ENCODE data around the gene FRY.
A peak's percentile ranks its signal among the peaks of the same experiment; 100 is the strongest.
"Not testable (repeated sequence)": the region's sequence is repeated elsewhere in the genome, so short reads cannot be mapped to it uniquely, and the experiment has no call there.

FRY gene

DNA sequence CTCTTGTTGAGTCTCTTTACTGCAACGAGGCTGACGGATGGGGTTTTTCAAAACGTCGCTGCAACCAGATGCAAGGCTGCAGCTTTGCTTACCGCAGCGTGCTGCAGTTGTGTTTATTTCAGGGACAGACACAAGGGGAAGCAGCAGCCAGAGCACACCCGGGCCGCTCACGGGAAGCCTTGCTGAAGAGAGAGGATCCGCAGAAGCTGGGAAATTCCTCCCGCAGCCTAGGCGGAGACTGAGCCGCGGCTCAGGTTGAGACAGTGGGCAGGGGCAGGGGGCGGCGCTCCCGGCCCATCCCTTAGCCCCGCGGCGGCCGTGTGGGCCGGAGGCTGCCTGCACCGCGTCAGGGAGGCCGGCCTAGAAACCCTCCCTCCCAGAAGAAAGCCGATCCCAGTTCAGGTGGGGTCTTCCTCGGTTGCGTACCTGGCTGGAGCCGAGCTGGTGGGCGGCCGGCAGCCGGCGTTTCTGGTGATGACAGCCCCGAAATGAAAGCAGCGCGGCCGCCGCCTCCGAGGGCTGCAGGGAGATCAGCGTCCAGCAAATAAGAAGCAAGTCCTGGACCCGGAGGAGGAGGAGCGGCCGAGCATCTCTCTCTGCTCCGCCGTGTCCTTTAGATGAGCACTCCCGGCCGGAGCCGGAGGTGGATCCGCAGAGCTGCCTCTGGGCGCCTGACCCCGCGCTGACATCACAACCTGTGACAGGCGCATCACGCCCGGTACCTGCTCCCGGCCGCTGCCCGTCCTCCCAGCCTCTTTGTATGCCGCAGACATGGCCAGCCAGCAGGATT lies at the start of gene FRY:
Gene FRY, plus strand, starts transcription at position 750 of the 790 bp plus-strand sequence. Its CDS starts 22 bp downstream, at position 772.
- Histone ChIP-seq H3K4me3 (ENCODE audit: low read length) (peak within 1 kb of the TSS; percentile 64; the same call in 1 of the 2 replicates), H3K36me3 (ENCODE audit: control insufficient read depth, insufficient read depth, low read length) (no peaks in the 10 kb centered on the region), H3K9me3 (ENCODE audit: control insufficient read depth, insufficient read depth, low read length) (no peaks in the 10 kb centered on the region), H3K27ac (ENCODE audit: low read length) (no peak within 1 kb of the TSS), H3K27me3 (ENCODE audit: control insufficient read depth, insufficient read depth, low read length) (no peaks in the 10 kb centered on the region), H3K4me1 (ENCODE audit: control insufficient read depth, insufficient read depth, low read length) (no peaks in the 10 kb centered on the region)
- peak; percentile 50 for DNase-seq (ENCODE audit: low read depth, low spot score)
- WGBS (ENCODE audit: insufficient coverage, insufficient read length) = no CpG with 5 or more reads among the region's 59 CpGs

DNA sequence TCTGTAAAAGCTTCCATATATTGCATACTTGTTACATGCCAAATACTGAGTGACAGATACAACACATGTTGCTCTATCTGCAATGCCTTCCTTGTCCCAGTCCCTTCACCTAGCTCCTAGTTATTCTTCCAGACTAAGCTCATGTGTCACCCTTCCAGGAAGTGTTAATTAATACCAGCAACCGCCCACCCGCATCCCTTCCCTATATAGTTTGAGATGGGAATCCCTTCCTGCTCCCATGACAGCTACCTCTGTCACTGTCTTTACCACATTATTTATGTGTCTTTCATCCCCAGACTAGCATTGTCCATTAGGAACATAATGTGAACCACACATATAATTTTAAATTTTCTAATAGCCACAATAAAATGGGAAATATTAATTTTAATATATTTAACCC lies 49.5 kb upstream of the FRY start:
- Histone ChIP-seq H3K27ac (ENCODE audit: low read length) (no peak overlapping the region), H3K4me3 (ENCODE audit: low read length) (no peak overlapping the region), H3K9me3 (ENCODE audit: control insufficient read depth, insufficient read depth, low read length) (no peaks in the 10 kb centered on the region), H3K36me3 (ENCODE audit: control insufficient read depth, insufficient read depth, low read length) (no peaks in the 10 kb centered on the region), H3K27me3 (ENCODE audit: control insufficient read depth, insufficient read depth, low read length) (no peaks in the 10 kb centered on the region), H3K4me1 (ENCODE audit: control insufficient read depth, insufficient read depth, low read length) (no peaks in the 10 kb centered on the region)
- no CpG with 5 or more reads among the region's 2 CpGs for WGBS (ENCODE audit: insufficient coverage, insufficient read length)
- no peak for DNase-seq (ENCODE audit: low read depth, low spot score)

DNA sequence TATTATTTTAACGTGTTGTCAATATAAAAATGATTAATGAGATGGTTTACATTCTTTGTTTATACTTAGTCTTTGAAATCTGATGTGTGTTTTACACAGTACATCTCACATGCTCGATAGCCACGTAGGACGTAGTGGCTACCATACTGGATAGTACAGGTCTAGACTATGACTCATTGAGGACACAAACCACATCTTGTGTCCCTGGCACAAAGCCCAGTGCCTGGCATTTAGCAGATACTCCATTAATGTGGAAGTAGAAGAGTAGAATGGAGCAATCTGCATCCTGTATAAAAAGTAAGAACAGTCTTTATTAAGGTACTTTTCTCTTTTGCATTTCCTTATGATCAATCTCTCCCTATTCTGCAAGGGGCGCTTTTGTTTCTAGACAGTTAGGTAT lies 49.0 kb upstream of the FRY start:
- DNase-seq (ENCODE audit: low read depth, low spot score) = no peak
- H3K9me3 ChIP-seq (ENCODE audit: control insufficient read depth, insufficient read depth, low read length) = no peaks in the 10 kb centered on the region
- no peaks in the 10 kb centered on the region for H3K27me3 ChIP-seq (ENCODE audit: control insufficient read depth, insufficient read depth, low read length)
- no peaks in the 10 kb centered on the region for H3K36me3 ChIP-seq (ENCODE audit: control insufficient read depth, insufficient read depth, low read length)
- WGBS (ENCODE audit: insufficient coverage, insufficient read length) = no CpG with 5 or more reads among the region's 5 CpGs
- no peak overlapping the region for H3K27ac ChIP-seq (ENCODE audit: low read length)
- no peaks in the 10 kb centered on the region for H3K4me1 ChIP-seq (ENCODE audit: control insufficient read depth, insufficient read depth, low read length)
- no peak overlapping the region for H3K4me3 ChIP-seq (ENCODE audit: low read length)

DNA sequence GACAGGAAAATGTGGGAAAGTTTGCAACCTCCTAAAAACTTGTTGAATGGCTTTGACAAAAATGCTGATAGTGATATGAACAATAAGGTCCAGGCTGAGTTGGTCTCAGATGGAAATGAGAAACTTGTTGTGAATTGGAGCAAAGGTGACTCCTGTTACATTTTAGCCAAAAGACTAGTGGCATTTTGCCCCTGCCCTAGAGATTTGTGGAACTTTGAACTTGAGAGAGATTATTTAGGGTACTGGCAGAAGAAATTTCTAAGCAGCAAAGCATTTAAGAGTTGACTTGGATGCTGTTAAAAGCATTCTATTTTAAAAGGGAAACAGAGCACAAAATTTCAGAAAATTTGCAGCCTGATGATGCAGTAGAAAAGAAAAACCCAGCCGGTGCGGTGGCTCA lies 47.9 kb upstream of the FRY start:
- not testable (repeated sequence) for H3K9me3 ChIP-seq (ENCODE audit: control insufficient read depth, insufficient read depth, low read length); H3K27ac ChIP-seq (ENCODE audit: low read length); DNase-seq (ENCODE audit: low read depth, low spot score); H3K27me3 ChIP-seq (ENCODE audit: control insufficient read depth, insufficient read depth, low read length); H3K4me3 ChIP-seq (ENCODE audit: low read length); H3K4me1 ChIP-seq (ENCODE audit: control insufficient read depth, insufficient read depth, low read length); H3K36me3 ChIP-seq (ENCODE audit: control insufficient read depth, insufficient read depth, low read length)
- WGBS (ENCODE audit: insufficient coverage, insufficient read length) = no CpG with 5 or more reads among the region's 2 CpGs

DNA sequence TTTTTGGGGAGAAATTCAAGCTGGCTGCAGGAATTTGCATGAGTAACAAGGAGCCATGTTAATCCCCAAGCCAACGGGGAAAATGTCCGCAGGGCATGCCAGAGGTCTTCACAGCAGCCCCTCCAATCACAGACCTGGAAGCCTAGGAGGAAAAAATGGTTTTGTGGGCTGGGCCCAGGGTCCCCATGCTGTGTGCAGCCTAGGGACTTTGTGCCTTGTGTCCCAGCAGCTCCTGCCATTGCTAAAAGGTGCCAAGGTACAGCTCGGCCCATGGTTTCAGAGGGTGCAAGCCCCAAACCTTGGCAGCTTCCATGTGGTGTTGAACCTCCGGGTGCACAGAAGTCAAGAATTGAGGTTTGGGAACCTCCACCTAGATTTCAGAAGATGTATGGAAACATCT lies 47.2 kb upstream of the FRY start:
- not testable (repeated sequence) for H3K27me3 ChIP-seq (ENCODE audit: control insufficient read depth, insufficient read depth, low read length); H3K4me3 ChIP-seq (ENCODE audit: low read length); H3K9me3 ChIP-seq (ENCODE audit: control insufficient read depth, insufficient read depth, low read length); DNase-seq (ENCODE audit: low read depth, low spot score); H3K4me1 ChIP-seq (ENCODE audit: control insufficient read depth, insufficient read depth, low read length); H3K36me3 ChIP-seq (ENCODE audit: control insufficient read depth, insufficient read depth, low read length); H3K27ac ChIP-seq (ENCODE audit: low read length)
- no CpG with 5 or more reads among the region's 4 CpGs for WGBS (ENCODE audit: insufficient coverage, insufficient read length)

DNA sequence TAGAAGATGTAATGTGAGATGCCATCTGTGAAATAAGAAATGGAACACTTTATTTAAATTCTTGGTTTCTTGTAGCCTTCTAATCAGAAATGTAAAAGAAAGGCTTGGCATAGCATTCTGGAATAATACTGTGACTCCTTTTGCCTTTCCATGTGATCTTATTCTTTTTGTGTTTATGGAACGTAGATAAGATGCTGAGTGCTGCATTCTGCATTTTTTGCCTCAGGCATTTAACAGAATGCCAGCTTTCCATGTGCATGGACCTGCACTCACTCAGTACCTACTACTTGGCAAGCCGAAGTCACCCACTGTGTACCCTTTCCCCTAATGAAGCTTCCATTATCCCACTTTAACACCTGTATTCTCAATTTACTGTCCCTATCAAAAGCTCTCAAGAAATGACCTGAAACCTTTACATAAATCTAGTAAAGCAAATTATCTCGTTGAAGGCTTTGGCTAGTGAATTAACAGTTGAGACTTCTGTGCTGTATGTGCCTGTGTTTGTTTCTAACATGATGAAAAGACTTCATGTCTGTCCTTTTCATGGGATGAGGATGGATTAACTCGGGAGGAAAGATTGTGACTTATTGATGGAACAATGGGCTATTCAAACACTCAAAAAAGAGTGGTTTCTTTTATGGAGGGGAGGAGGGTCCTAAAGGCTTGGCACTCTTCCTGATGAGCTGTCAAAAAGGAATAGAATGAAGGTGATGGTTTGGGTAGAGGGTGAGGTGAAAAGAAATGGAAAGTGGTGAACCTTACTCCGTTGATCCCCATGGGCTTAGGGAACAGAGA lies 44.7 kb upstream of the FRY start:
- H3K27me3 ChIP-seq (ENCODE audit: control insufficient read depth, insufficient read depth, low read length) = no peaks in the 10 kb centered on the region
- DNase-seq (ENCODE audit: low read depth, low spot score) = no peak
- H3K9me3 ChIP-seq (ENCODE audit: control insufficient read depth, insufficient read depth, low read length) = no peaks in the 10 kb centered on the region
- no peaks in the 10 kb centered on the region for H3K36me3 ChIP-seq (ENCODE audit: control insufficient read depth, insufficient read depth, low read length)
- no CpG with 5 or more reads among the region's 5 CpGs for WGBS (ENCODE audit: insufficient coverage, insufficient read length)
- H3K4me3 ChIP-seq (ENCODE audit: low read length) = no peak overlapping the region
- H3K27ac ChIP-seq (ENCODE audit: low read length) = no peak overlapping the region
- no peaks in the 10 kb centered on the region for H3K4me1 ChIP-seq (ENCODE audit: control insufficient read depth, insufficient read depth, low read length)

DNA sequence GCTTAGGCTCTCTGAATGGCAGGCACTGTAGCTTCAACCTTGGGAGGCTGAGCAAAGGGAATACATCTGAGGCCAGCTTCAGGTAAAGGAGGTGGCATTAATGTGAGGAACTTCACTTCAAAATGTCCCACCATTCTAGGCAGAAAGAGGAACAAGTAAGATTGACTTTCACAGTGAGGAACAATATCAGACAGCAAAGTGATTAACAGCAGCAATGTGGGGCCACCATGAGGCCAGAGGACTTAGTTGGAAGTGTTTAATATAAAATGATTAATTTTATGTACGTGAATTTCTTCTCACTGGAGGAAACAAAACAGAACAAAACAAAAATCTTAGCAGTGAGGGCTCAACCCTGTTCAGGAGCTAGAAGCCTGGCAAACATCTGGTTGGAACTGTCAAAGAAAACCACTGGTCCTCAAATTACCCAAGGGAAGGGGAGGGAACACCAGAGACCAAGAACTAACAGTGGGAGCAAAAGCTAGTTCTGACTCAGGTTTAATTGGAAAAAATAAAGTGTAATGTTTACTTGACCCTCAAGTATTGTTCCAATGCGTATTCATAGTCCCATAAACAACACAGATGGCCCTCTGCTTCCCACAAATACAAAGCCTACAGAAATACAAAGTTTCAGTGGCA lies 43.9 kb upstream of the FRY start:
- Histone ChIP-seq H3K4me1 (ENCODE audit: control insufficient read depth, insufficient read depth, low read length) (no peaks in the 10 kb centered on the region), H3K9me3 (ENCODE audit: control insufficient read depth, insufficient read depth, low read length) (no peaks in the 10 kb centered on the region), H3K27me3 (ENCODE audit: control insufficient read depth, insufficient read depth, low read length) (no peaks in the 10 kb centered on the region), H3K27ac (ENCODE audit: low read length) (no peak overlapping the region), H3K36me3 (ENCODE audit: control insufficient read depth, insufficient read depth, low read length) (no peaks in the 10 kb centered on the region), H3K4me3 (ENCODE audit: low read length) (no peak overlapping the region)
- no peak for DNase-seq (ENCODE audit: low read depth, low spot score)
- WGBS (ENCODE audit: insufficient coverage, insufficient read length) = no CpG with 5 or more reads among the region's 2 CpGs

DNA sequence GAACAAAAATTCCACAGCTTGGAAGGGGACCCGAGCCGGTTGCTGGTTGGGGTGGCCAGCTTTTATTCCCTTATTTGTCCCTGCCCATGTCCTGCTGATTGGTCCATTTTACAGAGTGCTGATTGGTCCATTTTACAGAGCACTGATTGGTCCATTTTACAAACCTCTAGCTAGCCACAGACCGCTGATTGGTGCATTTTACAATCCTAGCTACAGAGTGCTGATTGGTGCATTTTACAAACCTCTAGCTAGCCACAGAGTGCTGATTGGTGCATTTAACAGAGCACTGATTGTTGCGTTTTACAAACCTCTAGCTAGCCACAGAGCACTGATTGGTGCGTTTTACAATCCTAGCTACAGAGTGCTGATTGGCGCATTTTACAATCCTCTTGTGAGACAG lies 37.2 kb upstream of the FRY start:
- DNase-seq (ENCODE audit: low read depth, low spot score); H3K36me3 ChIP-seq (ENCODE audit: control insufficient read depth, insufficient read depth, low read length); H3K27me3 ChIP-seq (ENCODE audit: control insufficient read depth, insufficient read depth, low read length); H3K9me3 ChIP-seq (ENCODE audit: control insufficient read depth, insufficient read depth, low read length); H3K4me3 ChIP-seq (ENCODE audit: low read length); H3K4me1 ChIP-seq (ENCODE audit: control insufficient read depth, insufficient read depth, low read length); H3K27ac ChIP-seq (ENCODE audit: low read length): not testable (repeated sequence)
- WGBS (ENCODE audit: insufficient coverage, insufficient read length) = no CpG with 5 or more reads among the region's 6 CpGs

DNA sequence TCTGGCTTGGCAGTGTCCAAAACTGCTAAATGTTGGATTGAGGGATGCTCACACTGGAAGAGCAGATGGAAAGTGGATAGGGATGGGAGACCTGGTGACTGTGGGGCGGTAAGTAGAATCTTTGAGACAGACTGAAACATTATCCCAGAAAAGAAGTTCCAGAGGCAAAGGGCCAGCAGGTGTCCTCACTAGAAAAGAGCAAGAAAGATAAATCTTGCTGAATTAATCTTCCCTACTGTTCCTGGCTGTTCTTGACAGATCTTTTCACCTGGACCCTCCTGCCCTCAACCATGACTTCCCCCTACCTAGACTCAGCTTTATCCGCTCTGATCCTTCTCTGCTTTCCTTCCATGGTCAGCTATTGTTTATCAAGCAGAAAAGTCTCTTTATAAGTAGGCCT lies 35.0 kb upstream of the FRY start:
- WGBS (ENCODE audit: insufficient coverage, insufficient read length) = no CpG with 5 or more reads among the region's 2 CpGs

DNA sequence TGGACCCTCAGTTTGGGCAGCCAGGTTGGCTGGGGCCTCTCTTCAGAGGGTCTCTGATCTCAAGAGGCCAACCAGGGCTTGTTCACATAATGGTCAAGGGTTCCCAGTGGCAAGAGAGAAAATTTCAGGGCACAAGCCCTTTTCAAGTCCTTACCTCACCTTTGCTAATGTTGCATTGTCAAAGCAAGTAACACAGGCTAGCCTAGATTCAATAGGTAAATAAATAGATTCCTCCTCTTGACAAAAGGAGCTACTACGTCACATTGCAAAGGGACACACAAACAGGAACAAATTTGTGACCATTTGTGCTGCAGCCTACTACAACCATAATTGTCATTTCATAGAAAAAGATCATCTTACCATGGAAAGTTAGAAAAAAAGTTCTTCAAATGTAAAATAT lies 33.9 kb upstream of the FRY start:
- Histone ChIP-seq H3K27me3 (ENCODE audit: control insufficient read depth, insufficient read depth, low read length) (no peaks in the 10 kb centered on the region), H3K4me1 (ENCODE audit: control insufficient read depth, insufficient read depth, low read length) (no peaks in the 10 kb centered on the region), H3K4me3 (ENCODE audit: low read length) (no peak overlapping the region), H3K27ac (ENCODE audit: low read length) (no peak overlapping the region), H3K9me3 (ENCODE audit: control insufficient read depth, insufficient read depth, low read length) (no peaks in the 10 kb centered on the region), H3K36me3 (ENCODE audit: control insufficient read depth, insufficient read depth, low read length) (no peaks in the 10 kb centered on the region)
- no CpG with 5 or more reads among the region's 1 CpG for WGBS (ENCODE audit: insufficient coverage, insufficient read length)
- no peak for DNase-seq (ENCODE audit: low read depth, low spot score)

More for the DNA sequence above, 35.0 kb upstream of the FRY start:
- H3K4me3 ChIP-seq (ENCODE audit: low read length) = no peak overlapping the region
- H3K9me3 ChIP-seq (ENCODE audit: control insufficient read depth, insufficient read depth, low read length) = no peaks in the 10 kb centered on the region
- H3K36me3 ChIP-seq (ENCODE audit: control insufficient read depth, insufficient read depth, low read length) = no peaks in the 10 kb centered on the region
- H3K27ac ChIP-seq (ENCODE audit: low read length) = no peak overlapping the region
- DNase-seq (ENCODE audit: low read depth, low spot score) = no peak
- H3K27me3 ChIP-seq (ENCODE audit: control insufficient read depth, insufficient read depth, low read length) = no peaks in the 10 kb centered on the region
- no peaks in the 10 kb centered on the region for H3K4me1 ChIP-seq (ENCODE audit: control insufficient read depth, insufficient read depth, low read length)
